Islet of Langerhans (tissue), 1 donor: ENCODE measurements around the gene SNX32.

ENCODE experiments used
- FAIRE-seq: peaks from one replicate; lab custom pipeline; 2011; peaks lifted over from hg19 to GRCh38; lab: Jason Lieb, UNC

The SNX32 gene

DNA sequence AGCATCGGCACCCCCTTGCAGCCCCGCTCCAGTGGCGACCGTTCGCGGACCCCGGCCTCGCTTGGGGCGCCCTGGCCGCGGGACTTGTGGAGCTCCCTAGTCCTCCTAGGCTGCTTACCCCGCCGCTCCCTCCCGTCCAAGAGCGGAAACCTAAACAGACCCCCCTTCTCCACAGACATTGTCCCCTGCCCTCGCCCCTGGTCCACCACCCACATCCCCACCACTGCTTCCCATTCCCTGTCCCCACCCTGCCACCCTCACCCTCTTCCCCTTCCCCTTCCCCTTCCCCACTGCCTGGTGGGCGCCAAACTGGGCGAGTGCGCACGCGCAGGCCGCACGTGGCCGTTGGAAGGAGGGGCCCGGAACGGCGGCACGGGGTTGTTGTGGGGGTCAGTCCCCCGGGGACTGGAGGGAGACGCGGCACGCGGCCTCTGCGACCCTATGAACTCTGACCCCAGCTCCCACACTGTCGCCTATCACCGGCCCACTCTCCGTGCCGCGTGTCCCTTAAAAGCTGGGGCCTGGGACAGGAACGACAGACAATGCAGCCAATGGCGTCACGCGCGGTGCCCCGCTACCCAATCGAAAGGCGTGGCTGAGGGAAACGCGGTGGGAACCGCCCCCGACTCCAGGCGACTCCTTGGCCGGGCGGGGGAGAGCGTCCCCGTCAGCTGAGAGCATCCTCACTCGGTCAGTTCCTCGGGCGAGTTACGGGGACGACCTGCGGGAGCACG is at the start of gene SNX32:
Gene SNX32, plus strand, starts transcription at position 667 of the 734 bp plus-strand sequence. CDS start 103 bp downstream, outside the sequence.
- no peak for FAIRE-seq

DNA sequence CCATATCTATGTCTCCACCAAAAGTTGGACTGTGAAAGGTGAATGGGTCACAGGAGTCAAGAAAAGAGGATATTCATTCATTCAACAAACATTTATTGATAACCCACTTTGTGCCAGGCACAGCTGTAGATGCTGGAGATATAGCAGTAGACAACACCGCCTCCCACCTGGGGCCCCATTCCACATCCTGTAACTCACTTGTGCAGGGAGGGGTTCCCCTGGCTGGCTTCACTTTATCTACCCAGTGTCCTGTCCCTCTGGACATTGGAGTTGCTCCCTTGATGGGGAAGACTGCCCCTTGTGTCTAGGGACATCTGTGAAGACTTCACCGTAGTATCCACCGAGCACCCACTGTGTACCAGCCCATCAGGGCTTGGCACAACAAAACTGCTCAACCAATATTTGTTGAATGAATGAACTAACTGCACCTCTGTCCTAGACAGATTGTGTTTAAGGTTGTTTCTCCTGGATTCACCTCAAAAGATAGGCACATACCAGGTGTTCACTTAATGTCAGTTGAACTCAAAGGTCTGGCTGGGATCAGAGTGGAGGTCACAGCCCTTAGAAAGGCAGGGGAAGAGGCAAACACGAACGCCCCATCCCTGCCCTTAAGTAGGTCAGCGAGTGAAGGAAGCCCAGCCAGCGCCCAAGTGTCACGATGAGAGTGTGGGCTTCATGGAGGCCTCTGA is 48.3 kb upstream of the SNX32 start:
- no peak for FAIRE-seq

DNA sequence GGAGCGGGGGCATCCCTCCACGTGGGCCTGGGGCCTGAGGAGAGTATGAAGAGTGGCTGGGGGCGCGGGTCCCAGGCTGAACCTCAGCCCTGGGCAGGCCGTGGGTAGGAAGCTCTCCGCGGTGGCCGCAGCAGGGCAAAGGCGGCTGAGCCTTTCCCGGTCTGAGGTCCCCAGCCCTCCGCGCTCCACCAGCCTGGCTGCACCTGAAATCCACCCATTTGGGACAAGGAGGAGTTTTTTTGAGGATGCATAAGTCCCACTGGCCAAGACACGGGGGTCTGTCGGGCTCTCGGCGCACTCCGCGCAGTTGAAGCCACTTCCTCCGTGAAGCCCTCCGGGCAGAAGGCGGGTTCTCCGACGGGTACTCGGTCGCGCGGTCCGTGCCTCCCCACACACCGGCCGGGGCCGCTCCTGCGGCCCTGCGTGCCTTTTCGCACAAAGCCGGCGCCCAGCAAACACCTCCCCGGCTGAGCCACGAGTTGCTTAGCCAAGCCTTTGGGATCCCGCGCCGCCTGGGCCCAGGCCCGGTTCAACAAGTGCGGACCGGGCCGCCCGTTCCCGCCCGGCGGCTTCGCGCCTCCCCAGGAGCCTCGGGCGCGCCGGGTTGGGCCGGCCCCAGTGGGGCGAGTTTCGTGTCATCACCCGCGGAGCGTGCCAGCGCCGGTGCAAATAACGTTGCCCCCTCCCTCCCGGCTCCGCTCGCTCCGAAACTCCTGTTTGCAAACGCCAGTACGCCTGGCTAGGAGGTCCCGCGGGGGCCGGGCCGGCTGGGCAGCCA is 47.6 kb upstream of the SNX32 start:
- no peak for FAIRE-seq

DNA sequence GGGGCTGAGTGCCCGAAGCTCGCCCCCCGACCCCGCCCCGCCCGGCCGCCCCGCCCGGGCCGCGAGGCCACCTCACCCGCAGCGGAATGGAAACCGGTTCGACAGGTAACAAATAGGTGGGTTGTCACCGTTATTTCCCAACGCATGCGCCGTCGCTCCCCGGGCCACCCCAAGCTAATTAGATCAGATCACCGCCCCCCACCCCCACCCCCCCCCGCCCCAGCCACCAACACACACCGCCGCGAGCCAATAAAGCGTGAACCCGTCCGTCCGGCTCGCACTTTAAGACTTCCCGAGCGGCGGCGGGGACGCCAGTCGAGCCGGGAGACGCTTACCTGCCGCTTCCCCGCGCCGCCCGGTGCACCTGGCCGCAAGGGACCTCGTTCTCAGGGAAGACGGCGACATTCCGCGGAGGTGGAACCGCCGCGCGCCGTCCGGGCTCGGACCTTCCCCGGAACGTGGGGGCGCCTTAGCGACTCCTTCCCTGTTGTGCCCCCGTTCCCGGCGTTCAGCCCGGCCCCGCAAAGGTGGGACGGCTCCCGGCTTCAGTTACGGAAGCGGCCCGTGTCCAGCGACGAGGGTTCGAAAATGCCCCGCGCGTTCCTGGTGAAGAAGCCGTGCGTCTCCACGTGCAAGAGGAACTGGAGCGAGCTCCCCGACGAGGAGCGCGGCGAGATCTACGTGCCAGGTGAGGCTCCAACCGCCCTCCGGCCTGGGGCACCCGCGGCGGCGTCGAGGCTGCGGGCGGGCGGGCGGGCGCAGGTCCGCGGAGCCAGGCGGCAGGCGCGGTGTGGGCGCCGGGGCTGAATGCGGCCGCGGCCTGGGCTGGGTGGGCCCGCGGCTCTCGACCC is 46.8 kb upstream of the SNX32 start, which contains the start of gene OVOL1:
Gene OVOL1, plus strand, starts transcription at position 278 of the 851 bp plus-strand sequence. Its CDS starts 311 bp downstream, at position 589.
- FAIRE-seq, result no peak

DNA sequence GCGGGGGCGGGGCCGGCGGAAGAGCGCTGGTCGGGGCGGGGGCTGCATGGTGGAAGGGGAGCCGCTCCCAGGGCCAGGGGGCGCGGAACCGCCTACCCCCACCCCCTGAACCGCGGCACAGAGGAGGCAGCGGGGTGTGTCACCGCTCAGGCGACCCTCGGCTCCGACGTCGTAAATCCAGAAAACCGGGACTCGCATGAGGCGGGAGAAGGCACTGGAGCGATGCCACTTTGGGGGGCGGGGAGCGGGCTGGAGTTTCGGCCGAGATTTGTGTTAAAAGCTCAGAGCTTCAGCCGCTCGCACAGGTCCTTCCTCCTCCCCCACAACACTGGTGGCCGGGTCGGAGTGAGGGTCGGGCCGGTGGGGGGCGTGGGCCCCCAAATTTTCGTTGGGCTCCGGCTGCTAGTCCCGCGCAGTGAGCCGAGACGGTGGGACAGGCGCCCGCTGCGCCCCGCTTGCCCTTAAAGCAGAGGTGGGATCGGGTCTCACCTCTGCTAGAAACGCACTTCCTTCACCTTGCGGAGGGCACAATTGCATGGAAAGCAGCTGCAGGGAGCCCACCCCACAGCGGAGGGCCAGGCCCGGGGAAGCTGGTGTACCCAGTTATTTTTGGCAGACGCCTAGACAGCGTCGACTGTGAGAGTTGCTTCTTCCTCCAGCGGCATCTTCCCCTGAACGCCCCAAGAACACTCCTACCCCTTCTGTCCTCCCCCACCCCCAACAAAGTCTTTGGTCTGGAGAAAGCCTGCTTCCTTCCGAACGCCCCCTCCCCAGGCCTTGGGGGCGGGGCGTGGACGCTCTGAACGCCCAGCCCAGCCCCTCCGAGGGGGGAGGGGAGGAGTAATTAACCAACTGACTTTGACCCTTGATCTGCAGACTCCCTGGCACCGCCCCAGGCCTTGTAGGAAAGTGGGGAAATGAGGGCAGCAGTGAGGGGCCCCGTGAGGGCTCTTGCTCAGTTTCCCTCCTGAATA is 45.8 kb upstream of the SNX32 start:
- no peak for FAIRE-seq

DNA sequence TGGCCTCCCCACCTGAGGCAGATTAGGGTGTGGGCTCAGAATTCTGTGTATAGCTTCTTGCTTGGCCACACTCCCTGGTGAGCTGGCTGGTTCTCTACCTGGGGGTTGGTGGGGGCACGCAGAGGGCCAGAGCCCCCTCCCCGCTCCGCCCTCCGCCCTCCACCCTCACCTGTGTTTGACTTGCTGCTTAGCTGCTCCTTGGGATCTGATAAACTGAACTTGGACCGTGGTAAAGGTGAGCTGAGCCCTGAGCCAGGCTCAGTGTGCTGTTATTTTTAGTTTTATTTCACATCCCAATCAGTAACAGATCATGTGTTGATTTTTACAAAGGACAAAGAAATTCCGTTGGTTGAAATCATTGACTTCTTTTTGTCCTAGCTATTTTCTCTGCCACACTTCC is 44.9 kb upstream of the SNX32 start:
- no peak for FAIRE-seq

DNA sequence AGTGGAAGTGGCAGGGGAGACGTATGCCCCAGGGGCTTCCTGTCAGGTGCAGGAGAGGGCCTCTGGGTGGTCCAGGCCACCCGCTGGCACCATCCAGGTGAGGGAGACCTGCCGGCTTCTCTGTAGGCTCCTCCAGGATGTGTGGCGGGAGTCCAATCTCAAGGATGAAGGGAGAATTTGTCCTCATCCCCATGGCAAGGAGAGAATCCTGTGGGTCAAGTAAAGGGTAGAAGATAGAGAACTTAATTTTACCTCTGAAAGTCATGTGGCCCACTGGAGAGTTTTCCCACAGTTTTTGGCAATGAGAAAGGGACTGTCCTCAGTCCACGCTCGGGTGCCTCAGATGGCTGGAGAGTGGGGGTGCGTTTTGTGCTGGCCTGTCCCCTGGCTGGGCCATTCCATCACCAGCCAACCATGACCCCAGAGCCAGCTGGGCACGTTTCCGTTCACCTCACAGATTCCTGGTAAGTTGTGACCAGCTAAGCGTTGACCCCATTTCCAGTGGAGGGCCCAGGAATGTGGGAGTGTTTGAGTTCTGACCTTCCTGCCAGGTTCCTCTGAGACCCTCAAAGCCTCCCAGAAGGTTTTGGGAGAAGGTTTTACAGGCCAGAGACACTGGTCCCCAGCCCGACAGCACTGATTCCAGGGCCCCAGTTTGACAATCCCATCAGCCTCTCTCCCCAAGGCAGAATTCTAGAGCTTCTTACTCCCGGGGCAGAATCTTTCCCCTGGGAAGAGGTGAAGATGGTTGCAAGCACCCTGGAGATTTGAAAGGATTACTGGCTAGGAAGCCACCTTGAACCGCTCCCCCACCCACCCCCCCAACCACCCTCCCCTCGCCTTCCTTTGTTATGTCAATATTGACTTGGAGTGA is 44.3 kb upstream of the SNX32 start:
- FAIRE-seq, result no peak

DNA sequence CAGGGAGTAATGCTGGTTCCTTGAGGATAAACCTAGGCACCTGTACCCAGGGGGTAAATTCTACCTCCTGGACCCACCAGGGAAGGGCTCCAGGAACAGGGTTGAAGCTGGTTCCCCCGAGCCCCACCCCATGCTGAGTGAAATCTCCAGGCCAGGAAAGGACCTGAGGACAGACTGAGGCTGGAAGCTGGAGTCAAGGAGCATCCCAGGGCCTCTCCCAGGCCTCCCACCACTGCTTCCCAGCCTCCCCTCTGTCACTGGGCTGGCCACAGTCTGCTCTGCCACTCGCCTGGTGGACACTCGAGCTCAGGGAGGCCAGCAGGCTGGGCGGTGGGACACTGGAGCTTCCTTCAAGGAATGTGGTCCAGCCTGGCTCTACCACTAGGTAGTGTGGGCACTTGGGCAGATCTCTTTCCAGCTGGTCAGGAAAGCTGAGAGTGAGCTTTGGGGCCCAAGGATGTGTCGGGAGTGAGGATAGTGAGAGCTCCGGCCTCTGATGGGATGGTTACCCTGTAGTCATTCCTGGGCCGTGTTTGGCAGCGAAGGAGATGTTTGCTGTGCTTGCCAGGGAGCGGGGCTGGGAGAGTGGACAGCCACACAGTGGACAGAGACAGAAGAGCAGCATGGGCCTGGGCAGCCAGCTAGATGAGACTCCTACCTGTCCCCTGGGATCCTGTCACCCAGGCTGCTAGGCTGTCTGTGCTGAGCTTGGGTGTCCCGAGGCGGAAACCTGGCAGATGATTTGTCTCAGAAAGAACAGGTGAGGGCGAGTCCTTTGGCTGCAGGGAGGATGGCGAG is 43.5 kb upstream of the SNX32 start:
- no peak for FAIRE-seq

DNA sequence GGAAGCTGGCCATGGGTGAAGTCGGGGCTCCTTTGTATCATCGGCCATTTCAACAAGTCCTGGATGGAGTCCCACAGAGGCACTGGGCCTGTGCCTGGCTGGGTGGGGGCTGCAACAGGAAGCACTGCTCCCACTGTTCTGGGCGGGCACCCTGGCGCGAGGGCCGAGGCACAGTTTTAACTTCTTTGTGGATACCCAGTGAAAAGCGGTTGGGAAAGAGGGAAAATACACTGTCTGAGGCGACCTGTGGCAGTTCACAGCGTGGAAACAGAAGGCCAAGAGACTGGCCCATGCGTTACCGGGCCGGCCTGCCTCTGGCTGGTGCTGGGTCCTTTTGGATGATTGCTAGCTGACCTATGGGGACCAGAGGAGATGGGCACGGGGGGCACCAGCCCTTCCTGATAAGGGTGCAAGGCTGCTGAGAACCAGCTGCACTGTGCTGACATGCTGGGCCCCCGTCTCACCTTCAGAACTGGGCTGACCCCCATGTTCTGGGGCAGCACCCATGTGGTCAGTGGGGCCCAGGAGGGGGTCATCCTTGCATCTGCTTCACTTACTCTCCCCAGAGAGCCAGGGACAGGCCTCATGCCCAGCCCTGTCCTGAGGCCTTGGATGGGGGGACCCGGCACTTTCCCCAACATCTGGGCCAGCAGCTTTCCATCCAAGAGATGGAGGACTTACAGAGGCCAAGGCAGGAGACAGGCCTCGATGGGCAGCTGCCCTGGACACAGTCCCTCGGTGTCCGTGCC is 42.7 kb upstream of the SNX32 start:
- FAIRE-seq, result no peak

DNA sequence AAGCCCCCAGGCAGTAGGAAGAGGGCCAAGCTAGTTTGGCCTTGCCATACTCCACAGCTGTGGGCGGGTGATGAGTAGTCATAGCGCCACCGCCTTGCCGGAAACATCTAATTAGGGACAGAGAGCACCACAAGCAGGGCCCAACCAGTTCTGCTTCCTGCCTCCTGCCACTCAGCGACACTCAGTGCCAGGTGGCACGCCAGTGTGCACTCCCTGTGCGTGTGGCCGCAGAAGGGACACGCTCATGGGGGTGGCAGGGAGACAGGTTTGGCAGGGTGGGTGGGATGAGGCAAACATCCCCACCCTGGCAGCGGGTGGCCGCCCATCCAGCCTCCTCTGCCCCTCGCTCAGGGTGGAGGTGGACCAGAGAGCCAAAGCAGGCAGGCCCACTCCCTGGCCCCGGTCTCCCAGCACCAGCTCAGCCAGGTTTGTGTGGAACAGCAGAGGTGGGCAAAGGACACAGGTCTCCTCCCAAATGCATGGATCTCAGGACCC is 42.0 kb upstream of the SNX32 start:
- FAIRE-seq, result no peak

DNA sequence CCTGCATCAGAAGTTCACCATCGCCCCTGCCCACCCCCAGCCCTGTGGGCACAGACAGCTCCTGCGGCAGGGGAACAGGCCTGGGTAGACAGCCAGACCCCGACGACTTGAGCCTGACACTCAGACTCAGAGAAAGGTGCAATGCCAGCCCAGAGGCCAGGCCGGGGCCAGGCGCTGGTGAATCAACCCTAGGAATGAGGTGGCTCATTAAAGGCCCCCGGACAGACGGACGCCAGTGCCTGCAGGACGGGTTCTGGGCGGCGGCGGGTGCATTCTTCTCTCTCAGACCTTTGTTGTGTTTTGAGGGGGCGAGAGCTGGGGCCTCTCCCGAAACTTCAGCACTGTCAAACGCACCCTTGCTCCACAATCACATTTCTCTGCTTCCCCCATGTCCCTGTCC is 41.3 kb upstream of the SNX32 start:
- FAIRE-seq, result no peak

DNA sequence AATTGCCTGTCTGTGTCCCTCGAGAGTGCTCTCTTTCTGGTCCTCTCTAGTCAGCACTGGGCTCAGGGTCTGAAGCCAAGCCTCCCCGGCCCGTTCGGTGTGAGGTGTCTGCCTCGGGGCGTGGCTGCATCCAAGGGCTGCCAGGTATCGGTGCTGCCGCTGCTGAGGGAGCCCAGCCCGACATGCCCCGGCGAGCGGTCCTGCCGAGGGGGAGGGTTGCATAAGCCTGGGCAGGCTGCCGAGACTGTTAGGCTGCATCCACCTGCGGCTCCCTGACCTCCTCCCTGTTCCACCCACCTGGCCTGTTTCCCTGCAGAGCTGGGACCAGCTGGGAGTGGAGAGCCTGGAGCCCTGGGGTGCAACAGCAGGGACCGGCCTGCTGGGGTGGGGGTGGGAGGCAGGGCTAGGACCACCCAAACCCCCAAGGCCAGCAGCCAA is 40.6 kb upstream of the SNX32 start:
- no peak for FAIRE-seq

DNA sequence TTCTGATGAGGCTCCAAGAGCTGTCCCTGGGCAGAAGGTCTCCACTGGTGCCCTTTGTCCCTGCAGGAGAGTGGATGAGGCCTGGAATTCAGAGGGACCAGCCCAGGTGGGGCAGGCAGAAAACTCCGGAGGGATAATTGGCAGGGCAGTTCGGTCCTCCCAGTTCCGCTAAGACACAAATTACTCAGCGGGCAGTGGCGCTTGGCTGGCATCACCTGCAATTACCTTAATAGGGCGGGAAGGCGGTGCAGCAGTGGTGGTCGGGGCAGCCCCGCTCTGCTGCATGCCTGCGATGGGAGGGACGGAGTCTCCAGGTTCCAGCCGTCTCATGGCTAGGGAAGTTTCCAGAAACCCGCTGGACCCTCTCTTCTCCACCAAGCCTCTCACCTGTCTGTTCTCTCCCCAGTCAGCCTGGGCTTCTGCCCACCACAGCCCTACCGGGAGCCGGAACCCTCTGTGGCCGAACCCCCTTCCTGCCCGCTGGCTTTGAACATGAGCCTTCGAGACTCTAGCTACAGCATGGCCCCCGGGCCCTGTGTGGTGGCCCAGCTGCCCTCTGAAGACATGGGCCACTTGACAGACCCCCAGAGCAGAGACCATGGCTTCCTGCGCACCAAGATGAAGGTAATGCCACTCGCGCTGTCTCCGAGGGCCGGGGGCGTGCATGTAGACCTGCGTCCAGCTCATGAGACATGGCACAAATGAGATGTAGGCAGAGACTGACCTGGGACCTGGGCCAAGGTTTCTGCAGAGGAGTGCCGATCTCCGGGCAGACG is 40.0 kb upstream of the SNX32 start:
- FAIRE-seq, result no peak

DNA sequence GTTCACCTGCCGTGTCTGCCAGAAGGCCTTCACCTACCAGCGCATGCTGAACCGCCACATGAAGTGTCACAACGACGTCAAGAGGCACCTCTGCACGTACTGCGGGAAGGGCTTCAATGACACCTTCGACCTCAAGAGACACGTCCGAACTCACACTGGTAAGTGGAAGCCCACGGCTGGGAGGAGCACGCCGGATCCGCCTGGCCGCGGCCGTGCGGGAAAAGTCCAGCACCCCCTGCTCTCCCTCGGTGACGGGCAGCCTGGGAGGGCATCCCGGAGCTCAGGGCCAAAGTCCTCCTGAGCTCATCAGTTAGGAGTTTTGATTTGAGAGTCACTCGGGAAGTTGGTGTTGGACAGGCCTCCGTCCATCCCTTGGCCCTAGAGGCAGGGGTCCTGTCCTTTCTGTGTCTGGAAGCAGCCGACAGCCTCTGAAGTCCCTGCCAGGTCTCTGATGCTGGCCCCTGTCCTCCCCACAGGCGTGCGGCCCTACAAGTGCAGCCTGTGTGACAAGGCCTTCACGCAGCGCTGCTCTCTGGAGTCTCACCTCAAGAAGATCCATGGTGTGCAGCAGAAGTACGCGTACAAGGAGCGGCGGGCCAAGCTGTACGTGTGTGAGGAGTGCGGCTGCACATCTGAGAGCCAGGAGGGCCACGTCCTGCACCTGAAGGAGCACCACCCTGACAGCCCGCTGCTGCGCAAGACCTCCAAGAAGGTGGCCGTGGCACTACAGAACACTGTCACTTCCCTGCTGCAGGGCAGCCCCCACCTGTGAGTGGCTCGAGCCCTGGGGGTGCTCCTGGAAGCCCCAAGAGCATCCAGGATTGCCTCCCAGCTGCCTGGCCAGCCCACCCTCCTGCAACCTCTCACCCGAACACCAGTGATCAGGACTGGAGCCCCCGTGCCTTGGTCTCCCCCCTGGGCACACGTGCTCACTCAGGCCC is 38.9 kb upstream of the SNX32 start:
- no peak for FAIRE-seq

DNA sequence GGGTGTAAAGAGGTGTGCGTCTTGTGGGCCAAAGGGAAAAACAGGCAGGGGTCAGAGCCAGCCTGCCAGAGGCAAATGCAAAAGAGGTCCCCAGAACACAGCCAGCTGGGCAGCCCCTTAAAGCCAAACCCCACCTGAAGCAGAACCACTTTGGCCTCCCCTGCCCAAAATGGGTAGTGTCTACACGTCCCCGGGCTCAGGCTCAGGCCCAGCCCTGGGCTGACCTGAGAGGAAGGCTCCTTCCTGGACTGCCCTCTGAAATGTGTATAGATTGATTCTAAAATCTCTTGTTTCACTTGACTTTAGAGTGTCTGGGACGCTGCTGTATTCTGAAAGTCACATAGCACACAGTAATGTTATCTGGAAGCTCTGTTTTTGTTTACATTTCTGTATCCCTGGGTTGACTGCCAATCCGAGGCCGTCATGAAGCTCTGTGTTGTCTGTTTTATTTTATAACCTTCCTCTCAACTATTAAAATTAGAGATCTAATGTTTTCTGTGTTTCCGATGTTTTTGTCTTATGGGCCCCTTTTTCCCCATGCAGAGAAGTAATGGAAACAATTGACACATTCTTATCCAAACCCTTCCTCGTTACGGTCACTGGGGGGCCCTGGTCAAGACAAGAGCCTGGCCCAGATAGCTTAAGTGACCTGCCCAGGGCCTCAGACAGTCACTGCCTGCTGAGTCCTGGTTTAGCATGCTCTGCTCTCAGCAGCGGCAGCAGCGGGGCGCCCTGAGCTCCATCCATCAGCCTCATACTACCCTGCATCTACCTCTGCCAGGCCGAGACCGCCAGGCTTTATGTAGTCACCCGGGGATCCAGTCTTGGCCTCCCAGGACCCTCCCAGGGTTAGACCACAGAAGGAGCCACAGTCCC is 36.8 kb upstream of the SNX32 start:
- FAIRE-seq, result no peak
